ENCODE data around the gene TPD52L1. TPM values are rescaled to one million over a fixed set of nuclear protein-coding genes. Genes with fewer than 3 reads are reported as not detected.
A peak's percentile ranks its signal among the peaks of the same experiment; 100 is the strongest.

Gene TPD52L1
- total and polyA plus RNA-seq, 4 experiments from 2014 or later, result 0.33 to 0.62 (median 0.35) TPM; not detected in 1

DNA sequence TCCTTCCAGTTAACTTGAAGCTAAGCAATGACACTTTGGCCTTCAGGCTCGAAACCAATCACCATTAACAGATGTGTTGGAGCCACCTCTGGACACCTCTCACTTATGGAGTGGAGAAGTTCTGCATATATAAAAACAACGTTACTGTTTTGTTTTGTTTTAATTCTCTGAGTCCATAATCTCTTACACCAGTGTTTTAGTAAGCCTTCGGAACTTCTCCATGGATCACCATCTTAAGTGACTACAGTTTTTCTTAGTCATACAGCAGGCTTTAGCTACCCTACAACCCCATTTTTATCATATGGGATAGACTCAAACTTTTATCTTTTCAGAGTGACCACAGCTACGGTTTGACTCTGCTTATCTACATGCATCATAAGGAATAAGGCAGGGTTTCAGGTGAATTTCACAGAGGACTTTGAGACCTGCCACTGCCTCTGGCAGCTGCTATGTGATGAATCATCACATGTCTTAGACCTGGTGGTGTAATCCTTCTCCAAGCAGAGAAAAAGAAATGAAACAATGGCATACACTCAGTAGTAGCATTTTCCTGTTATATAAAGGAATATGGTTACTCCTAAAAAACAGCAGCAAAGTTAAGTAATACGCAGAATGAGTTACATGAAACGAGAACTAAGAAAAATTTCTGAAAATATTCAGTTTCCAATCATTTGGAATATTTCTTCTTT lies 153.7 kb downstream of the TPD52L1 start:
- intact Hi-C loops (cut with micrococcal nuclease), result no loop called here
- H3K4me3 ChIP-seq (ENCODE audit: low read length in 2 of 2), result no peak overlapping the region
- H3K27me3 ChIP-seq (ENCODE audit: insufficient read depth, low read length), result peaks cover 4% of the 10 kb centered on the region
- DNase-seq, result no peak
- ChIA-PET CTCF (ENCODE audit: partially characterized antibody) (interaction anchor here (1.3 to 2.0 kb wide), 5 partner anchors 9 to 649 kb away, joined by 4 to 5 read pairs (median 4); partner anchors contain the start of gene HINT3), POLR2A (ENCODE audit: partially characterized antibody) (no interaction called here)
- H3K4me3 Mint-ChIP-seq, result no peak overlapping the region
- H3K9me3 ChIP-seq (ENCODE audit: control insufficient read depth in 1 of 2, low read length in 2 of 2), result no peaks in the 10 kb centered on the region
- H3K4me1 ChIP-seq (ENCODE audit: insufficient read depth, low read length), result peaks cover 18% of the 10 kb centered on the region
- H3K36me3 Mint-ChIP-seq, result peaks cover 0 to 3% of the 10 kb centered on the region in 2 donors
- H3K36me3 ChIP-seq (ENCODE audit: insufficient read depth, low read length), result no peaks in the 10 kb centered on the region
- no peak overlapping the region for H3K27ac ChIP-seq (ENCODE audit: low read depth, low read length)
- H3K27ac Mint-ChIP-seq, result no peak overlapping the region
- H3K9me3 Mint-ChIP-seq, result peaks cover 0 to 2% (median 0%) of the 10 kb centered on the region in 8 donors
- H3K4me1 Mint-ChIP-seq, result peaks cover 15 to 20% (median 17%) of the 10 kb centered on the region in 4 donors
- H3K27me3 Mint-ChIP-seq, result peaks cover 7 to 9% of the 10 kb centered on the region in 2 donors

GRCh38 chr6:125307964-125308615 lies 154.5 kb downstream of the TPD52L1 start:
- no peak overlapping the region for H3K27ac Mint-ChIP-seq
- ChIA-PET CTCF (ENCODE audit: partially characterized antibody) (interaction anchor here (1.3 to 11.5 kb wide), 5 partner anchors 10 to 648 kb away, joined by 4 to 258 read pairs (median 4); partner anchors contain the start of gene HINT3), POLR2A (ENCODE audit: partially characterized antibody) (no interaction called here)
- peaks cover 10% of the 10 kb centered on the region for H3K4me1 ChIP-seq (ENCODE audit: insufficient read depth, low read length)
- no peaks in the 10 kb centered on the region for H3K36me3 Mint-ChIP-seq
- H3K9me3 Mint-ChIP-seq, result no peaks in the 10 kb centered on the region
- H3K4me3 Mint-ChIP-seq, result no peak overlapping the region
- H3K27ac ChIP-seq (ENCODE audit: low read depth, low read length), result no peak overlapping the region
- no peaks in the 10 kb centered on the region for H3K9me3 ChIP-seq (ENCODE audit: control insufficient read depth in 1 of 2, low read length in 2 of 2)
- no peak for DNase-seq
- intact Hi-C loops (cut with micrococcal nuclease), result no loop called here
- H3K27me3 ChIP-seq (ENCODE audit: insufficient read depth, low read length), result peaks cover 7% of the 10 kb centered on the region
- peaks cover 9 to 13% of the 10 kb centered on the region in 2 donors for H3K27me3 Mint-ChIP-seq
- no peak overlapping the region for H3K4me3 ChIP-seq (ENCODE audit: low read length in 2 of 2)
- peaks cover 7 to 12% (median 9%) of the 10 kb centered on the region in 4 donors for H3K4me1 Mint-ChIP-seq
- no peaks in the 10 kb centered on the region for H3K36me3 ChIP-seq (ENCODE audit: insufficient read depth, low read length)

DNA sequence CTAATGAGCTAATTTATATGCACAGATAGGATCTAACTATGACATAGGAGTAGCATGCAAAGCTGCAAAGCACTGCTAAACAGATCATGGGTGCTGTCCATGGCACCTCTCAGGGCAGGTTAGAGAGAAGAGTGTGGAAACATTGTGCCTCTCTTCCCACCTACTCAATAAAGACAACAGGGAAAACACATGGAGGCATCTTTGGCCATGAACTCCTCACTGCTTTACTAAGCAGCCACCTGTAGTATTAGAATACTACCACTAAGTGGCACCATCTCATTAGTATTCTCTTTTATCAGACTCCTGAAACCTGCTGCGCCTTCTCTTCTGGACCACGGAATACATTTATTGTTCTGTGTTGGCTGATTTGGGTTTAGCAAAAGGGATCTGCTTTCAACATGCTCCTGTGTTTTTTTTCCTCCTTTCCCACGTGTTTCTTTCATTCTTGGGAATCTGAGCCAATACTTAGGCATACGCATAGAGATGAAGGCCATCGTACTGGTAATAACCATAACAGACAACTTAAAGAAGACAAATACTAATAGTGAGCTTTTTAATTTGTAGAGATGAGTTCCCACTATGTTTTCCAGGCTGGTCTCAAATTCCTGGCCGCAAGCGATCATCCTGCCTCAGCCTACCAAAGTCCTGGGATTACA lies 157.5 kb downstream of the TPD52L1 start:
- H3K27me3 ChIP-seq (ENCODE audit: insufficient read depth, low read length), result peaks cover 7% of the 10 kb centered on the region
- no peaks in the 10 kb centered on the region for H3K36me3 Mint-ChIP-seq
- no peak overlapping the region for H3K27ac ChIP-seq (ENCODE audit: low read depth, low read length)
- no peak overlapping the region for H3K4me3 ChIP-seq (ENCODE audit: low read length in 2 of 2)
- no peaks in the 10 kb centered on the region for H3K9me3 ChIP-seq (ENCODE audit: control insufficient read depth in 1 of 2, low read length in 2 of 2)
- no peak overlapping the region for H3K4me3 Mint-ChIP-seq
- no peaks in the 10 kb centered on the region for H3K9me3 Mint-ChIP-seq
- H3K4me1 Mint-ChIP-seq, result peaks cover 0 to 4% (median 1%) of the 10 kb centered on the region in 4 donors
- intact Hi-C loops (cut with micrococcal nuclease), result loop anchor here (1.0 to 2.0 kb wide), 4 partner anchors 442 to 1810 kb away; no protein-coding TSS in a partner anchor
- H3K27ac Mint-ChIP-seq, result no peak overlapping the region
- H3K36me3 ChIP-seq (ENCODE audit: insufficient read depth, low read length), result no peaks in the 10 kb centered on the region
- H3K27me3 Mint-ChIP-seq, result peaks cover 9 to 13% of the 10 kb centered on the region in 2 donors
- peak in 4 of 5 donors; percentile 50 to 62 (median 58) for DNase-seq
- no peaks in the 10 kb centered on the region for H3K4me1 ChIP-seq (ENCODE audit: insufficient read depth, low read length)
- POLR2A ChIA-PET (ENCODE audit: partially characterized antibody), result interaction anchor here (0.9 to 1.4 kb wide), 3 partner anchors 10 to 479 kb away, joined by 3 to 5 read pairs (median 4); partner anchors contain the start of gene NCOA7
- CTCF ChIA-PET (ENCODE audit: partially characterized antibody), result interaction anchor here (0.8 to 11.5 kb wide), 18 partner anchors 10 to 707 kb away, joined by 3 to 258 read pairs (median 6); partner anchors contain the start of genes HDDC2, HINT3 and NCOA7

DNA sequence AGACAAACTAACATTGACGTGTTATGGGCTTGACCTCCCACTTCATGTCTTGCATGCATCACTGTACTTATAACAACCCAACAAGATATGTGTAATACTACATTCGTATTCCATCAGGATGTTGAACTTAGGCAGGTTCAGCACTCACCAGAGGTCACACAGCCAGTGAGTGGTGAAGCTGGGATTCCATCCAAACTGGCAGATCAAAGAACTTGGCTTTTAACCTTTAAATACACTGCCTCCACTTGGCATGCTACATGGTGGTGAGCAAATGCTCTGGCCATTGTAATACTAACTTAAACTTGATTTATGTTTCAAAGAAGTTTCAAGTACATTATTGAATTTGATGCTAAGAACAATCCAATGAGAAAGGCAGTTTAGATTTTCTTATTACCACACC lies 158.9 kb downstream of the TPD52L1 start:
- Histone ChIP-seq H3K4me1 (ENCODE audit: insufficient read depth, low read length) (no peaks in the 10 kb centered on the region), H3K9me3 (ENCODE audit: control insufficient read depth in 1 of 2, low read length in 2 of 2) (no peaks in the 10 kb centered on the region), H3K4me3 (ENCODE audit: low read length in 2 of 2) (no peak overlapping the region), H3K27me3 (ENCODE audit: insufficient read depth, low read length) (peaks cover 7% of the 10 kb centered on the region), H3K27ac (ENCODE audit: low read depth, low read length) (no peak overlapping the region), H3K36me3 (ENCODE audit: insufficient read depth, low read length) (no peaks in the 10 kb centered on the region)
- ChIA-PET POLR2A (ENCODE audit: partially characterized antibody) (interaction anchor here (1.2 kb wide), 1 partner anchor 644 kb away, joined by 3 read pairs; no protein-coding TSS in a partner anchor), CTCF (ENCODE audit: partially characterized antibody) (interaction anchor here (0.8 to 11.5 kb wide), 12 partner anchors 11 to 662 kb away, joined by 3 to 258 read pairs (median 8); partner anchors contain the start of genes HDDC2 and HINT3)
- intact Hi-C loops (cut with micrococcal nuclease), result loop anchor here (1.0 kb wide), 1 partner anchor 644 kb away; the partner anchor contains the start of gene HINT3
- H3K4me1 Mint-ChIP-seq, result peaks cover 0 to 4% (median 1%) of the 10 kb centered on the region in 4 donors
- DNase-seq, result no peak
- H3K27ac Mint-ChIP-seq, result no peak overlapping the region
- H3K27me3 Mint-ChIP-seq, result peaks cover 9 to 18% of the 10 kb centered on the region in 2 donors
- no peak overlapping the region for H3K4me3 Mint-ChIP-seq
- no peaks in the 10 kb centered on the region for H3K9me3 Mint-ChIP-seq
- H3K36me3 Mint-ChIP-seq, result no peaks in the 10 kb centered on the region

- Mint-ChIP-seq H3K27me3 (peaks cover 8 to 20% of the 10 kb centered on the region in 2 donors), H3K4me3 (no peak overlapping the region), H3K4me1 (peaks cover 0 to 3% (median under 1%) of the 10 kb centered on the region in 4 donors), H3K9me3 (no peaks in the 10 kb centered on the region), H3K36me3 (no peaks in the 10 kb centered on the region), H3K27ac (no peak overlapping the region)
- Histone ChIP-seq H3K27ac (ENCODE audit: low read depth, low read length) (no peak overlapping the region), H3K9me3 (ENCODE audit: control insufficient read depth in 1 of 2, low read length in 2 of 2) (no peaks in the 10 kb centered on the region), H3K27me3 (ENCODE audit: insufficient read depth, low read length) (peaks cover 7% of the 10 kb centered on the region), H3K4me1 (ENCODE audit: insufficient read depth, low read length) (no peaks in the 10 kb centered on the region), H3K36me3 (ENCODE audit: insufficient read depth, low read length) (no peaks in the 10 kb centered on the region), H3K4me3 (ENCODE audit: low read length in 2 of 2) (no peak overlapping the region)
- ChIA-PET CTCF (ENCODE audit: partially characterized antibody) (interaction anchor here (0.8 to 11.5 kb wide), 15 partner anchors 10 to 662 kb away, joined by 3 to 258 read pairs (median 6); partner anchors contain the start of genes HDDC2 and HINT3), POLR2A (ENCODE audit: partially characterized antibody) (interaction anchor here (0.5 to 1.2 kb wide), 2 partner anchors 455 to 643 kb away, joined by 3 read pairs; no protein-coding TSS in a partner anchor)
- intact Hi-C loops (cut with micrococcal nuclease), result loop anchor here (1.0 kb wide), 1 partner anchor 643 kb away; the partner anchor contains the start of gene HINT3
- no peak for DNase-seq
Measured at GRCh38 chr6:125312950-125313349, 159.4 kb downstream of the TPD52L1 start.

Data from CD4-positive, alpha-beta memory T cell (primary cell).